OCI-LY1 (cell line): ENCODE results near the gene PMVK.

Source experiments
- CTCF ChIP-seq: fragments of 200-600 bp; sonication (generic), shearing (Covaris generic); IDR thresholded peaks from 2 replicates; pipeline ENCODE4 v1.5.1; 2017; ENCODE audit warnings: mild to moderate bottlenecking, antibody characterized with exemption, low read length, moderate library complexity, mixed read lengths
- EZH2 ChIP-seq: fragments of 200-600 bp; sonication (generic), shearing (Covaris generic); IDR thresholded peaks from 2 replicates; pipeline ENCODE4 v1.8.0; 2017; ENCODE audit warnings: borderline replicate concordance, mixed run types, mild to moderate bottlenecking, antibody characterized with exemption, low read length, moderate library complexity, mixed read lengths

- TF ChIP-seq EZH2 (no peak), CTCF (no peak)
These were observed 38.4 kb upstream of the PMVK start for GRCh38 chr1:154974808-154975408.
